ENCODE measurements around the gene SNX19. TPM values are rescaled to one million over a fixed set of nuclear protein-coding genes. Genes with fewer than 3 reads are reported as not detected.

The SNX19 gene
- total and polyA plus RNA-seq, 2 experiments from 2014 or later, result 5.2 to 30.0 TPM

- no peak overlapping the region for H3K27ac Mint-ChIP-seq
- Histone ChIP-seq H3K9me2 (ENCODE audit: insufficient read depth) (no peaks in the 10 kb centered on the region; the same call in 1 of the 2 replicates), H3K27ac (ENCODE audit: low read depth) (no peak overlapping the region), H3K79me2 (replicated peaks; ENCODE audit: insufficient read depth) (no peaks in the 10 kb centered on the region), H3K4me3 (no peak overlapping the region), H3K4me1 (ENCODE audit: insufficient read depth) (no peaks in the 10 kb centered on the region; the same call in 1 of the 2 replicates), H3K4me2 (no peak overlapping the region), H3K36me3 (ENCODE audit: insufficient read depth) (no peaks in the 10 kb centered on the region), H2AFZ (no peak overlapping the region), H4K20me1 (replicated peaks; ENCODE audit: insufficient read depth) (no peaks in the 10 kb centered on the region), H3K27me3 (ENCODE audit: insufficient read depth) (no peaks in the 10 kb centered on the region), H3F3A (replicated peaks; ENCODE audit: low read depth) (no peaks in the 10 kb centered on the region)
- H3K36me3 Mint-ChIP-seq (ENCODE audit: low read depth), result no peaks in the 10 kb centered on the region
- H3K4me3 Mint-ChIP-seq, result no peak overlapping the region
- peaks cover 17% of the 10 kb centered on the region for H3K27me3 Mint-ChIP-seq (ENCODE audit: insufficient read depth, low read depth, poor library complexity)
- H3K9me3 Mint-ChIP-seq, result peaks cover 7% of the 10 kb centered on the region; the same call in 2 of the 3 replicates
- ATAC-seq, result no peak
- TF ChIP-seq ZNF462 (CRISPR knock-in tag; IDR thresholded peaks at IDR 0.05) (no peak), NANOG (IDR thresholded peaks at IDR 0.05; ENCODE audit: borderline replicate concordance) (no peak), ETS1 (IDR thresholded peaks at IDR 0.05) (no peak), EZH2phosphoT487 (IDR thresholded peaks at IDR 0.05; ENCODE audit: unreplicated experiment) (no peak), ZNF331 (CRISPR knock-in tag; IDR thresholded peaks at IDR 0.05; ENCODE audit: low read depth) (no peak), STAT1 (IDR thresholded peaks at IDR 0.05; ENCODE audit: unreplicated experiment) (no peak), EZH2 (IDR thresholded peaks at IDR 0.05; ENCODE audit: low read depth, unreplicated experiment) (no peak), ZNF114 (CRISPR knock-in tag; IDR thresholded peaks at IDR 0.05) (no peak), CREB1 (CRISPR knock-in tag; IDR thresholded peaks at IDR 0.05; ENCODE audit: low read depth) (no peak), POLR2AphosphoS5 (IDR thresholded peaks at IDR 0.05; ENCODE audit: low read depth) (no peak), REST (IDR thresholded peaks at IDR 0.05; ENCODE audit: unreplicated experiment) (no peak), JUNB (IDR thresholded peaks at IDR 0.05; ENCODE audit: unreplicated experiment) (no peak), CTCF (conservative IDR thresholded peaks at IDR 0.05; ENCODE audit: low read depth in 2 of 2) (no peak)
- peaks cover 8% of the 10 kb centered on the region for H3K4me1 Mint-ChIP-seq
- DNase-seq (ENCODE audit: low spot score), result no peak
These were observed 56.4 kb downstream of the SNX19 start for GRCh38 chr11:130859886-130860285.

All from GM23338 (cell line).